ENCODE measurements around the gene TEC.

DNA sequence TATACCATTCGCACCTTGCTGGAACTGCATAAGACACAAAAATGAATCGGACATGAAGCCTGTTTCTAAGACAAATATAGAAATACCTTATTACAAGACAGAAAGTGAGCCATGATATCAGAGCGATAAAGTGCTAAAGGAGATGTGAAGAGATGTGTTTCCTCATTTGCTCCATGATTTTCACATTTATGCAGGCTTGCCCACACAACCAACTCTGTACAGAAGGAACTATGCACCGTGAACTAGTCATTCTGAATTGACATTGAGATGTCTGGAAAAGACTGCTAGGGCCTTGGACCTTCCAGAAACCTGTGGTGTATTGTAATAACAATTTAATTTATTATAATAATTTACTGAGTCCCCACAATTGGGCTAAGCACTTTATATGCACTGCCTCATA, 97.0 kb downstream of the TEC start:
- TF ChIP-seq SIN3A (IDR thresholded peaks at IDR 0.05; ENCODE audit: borderline replicate concordance, low read depth, low read length) (no peak), CHD2 (IDR thresholded peaks at IDR 0.05; ENCODE audit: low read length, partially characterized antibody) (no peak), EZH2phosphoT487 (IDR thresholded peaks at IDR 0.05; ENCODE audit: borderline replicate concordance, low read depth) (no peak), POLR2AphosphoS5 (IDR thresholded peaks at IDR 0.05; ENCODE audit: low read depth, low read length) (no peak), EP300 (IDR thresholded peaks at IDR 0.05; ENCODE audit: borderline replicate concordance in 1 of 2, low read depth in 1 of 2, low read length in 1 of 2) (no peak), RAD21 (IDR thresholded peaks at IDR 0.05; ENCODE audit: low read length) (no peak), GABPA (IDR thresholded peaks at IDR 0.05; ENCODE audit: low read depth) (no peak), RCOR1 (IDR thresholded peaks at IDR 0.05; ENCODE audit: low read length) (no peak)
- TF ChIP-seq, protein P1, sequence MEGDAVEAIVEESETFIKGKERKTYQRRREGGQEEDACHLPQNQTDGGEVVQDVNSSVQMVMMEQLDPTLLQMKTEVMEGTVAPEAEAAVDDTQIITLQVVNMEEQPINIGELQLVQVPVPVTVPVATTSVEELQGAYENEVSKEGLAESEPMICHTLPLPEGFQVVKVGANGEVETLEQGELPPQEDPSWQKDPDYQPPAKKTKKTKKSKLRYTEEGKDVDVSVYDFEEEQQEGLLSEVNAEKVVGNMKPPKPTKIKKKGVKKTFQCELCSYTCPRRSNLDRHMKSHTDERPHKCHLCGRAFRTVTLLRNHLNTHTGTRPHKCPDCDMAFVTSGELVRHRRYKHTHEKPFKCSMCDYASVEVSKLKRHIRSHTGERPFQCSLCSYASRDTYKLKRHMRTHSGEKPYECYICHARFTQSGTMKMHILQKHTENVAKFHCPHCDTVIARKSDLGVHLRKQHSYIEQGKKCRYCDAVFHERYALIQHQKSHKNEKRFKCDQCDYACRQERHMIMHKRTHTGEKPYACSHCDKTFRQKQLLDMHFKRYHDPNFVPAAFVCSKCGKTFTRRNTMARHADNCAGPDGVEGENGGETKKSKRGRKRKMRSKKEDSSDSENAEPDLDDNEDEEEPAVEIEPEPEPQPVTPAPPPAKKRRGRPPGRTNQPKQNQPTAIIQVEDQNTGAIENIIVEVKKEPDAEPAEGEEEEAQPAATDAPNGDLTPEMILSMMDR (IDR thresholded peaks at IDR 0.05): no peak
- TF ChIP-seq, protein P2, sequence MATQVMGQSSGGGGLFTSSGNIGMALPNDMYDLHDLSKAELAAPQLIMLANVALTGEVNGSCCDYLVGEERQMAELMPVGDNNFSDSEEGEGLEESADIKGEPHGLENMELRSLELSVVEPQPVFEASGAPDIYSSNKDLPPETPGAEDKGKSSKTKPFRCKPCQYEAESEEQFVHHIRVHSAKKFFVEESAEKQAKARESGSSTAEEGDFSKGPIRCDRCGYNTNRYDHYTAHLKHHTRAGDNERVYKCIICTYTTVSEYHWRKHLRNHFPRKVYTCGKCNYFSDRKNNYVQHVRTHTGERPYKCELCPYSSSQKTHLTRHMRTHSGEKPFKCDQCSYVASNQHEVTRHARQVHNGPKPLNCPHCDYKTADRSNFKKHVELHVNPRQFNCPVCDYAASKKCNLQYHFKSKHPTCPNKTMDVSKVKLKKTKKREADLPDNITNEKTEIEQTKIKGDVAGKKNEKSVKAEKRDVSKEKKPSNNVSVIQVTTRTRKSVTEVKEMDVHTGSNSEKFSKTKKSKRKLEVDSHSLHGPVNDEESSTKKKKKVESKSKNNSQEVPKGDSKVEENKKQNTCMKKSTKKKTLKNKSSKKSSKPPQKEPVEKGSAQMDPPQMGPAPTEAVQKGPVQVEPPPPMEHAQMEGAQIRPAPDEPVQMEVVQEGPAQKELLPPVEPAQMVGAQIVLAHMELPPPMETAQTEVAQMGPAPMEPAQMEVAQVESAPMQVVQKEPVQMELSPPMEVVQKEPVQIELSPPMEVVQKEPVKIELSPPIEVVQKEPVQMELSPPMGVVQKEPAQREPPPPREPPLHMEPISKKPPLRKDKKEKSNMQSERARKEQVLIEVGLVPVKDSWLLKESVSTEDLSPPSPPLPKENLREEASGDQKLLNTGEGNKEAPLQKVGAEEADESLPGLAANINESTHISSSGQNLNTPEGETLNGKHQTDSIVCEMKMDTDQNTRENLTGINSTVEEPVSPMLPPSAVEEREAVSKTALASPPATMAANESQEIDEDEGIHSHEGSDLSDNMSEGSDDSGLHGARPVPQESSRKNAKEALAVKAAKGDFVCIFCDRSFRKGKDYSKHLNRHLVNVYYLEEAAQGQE (IDR thresholded peaks at IDR 0.05; ENCODE audit: low read depth, low read length): no peak
- TF ChIP-seq, protein P3, sequence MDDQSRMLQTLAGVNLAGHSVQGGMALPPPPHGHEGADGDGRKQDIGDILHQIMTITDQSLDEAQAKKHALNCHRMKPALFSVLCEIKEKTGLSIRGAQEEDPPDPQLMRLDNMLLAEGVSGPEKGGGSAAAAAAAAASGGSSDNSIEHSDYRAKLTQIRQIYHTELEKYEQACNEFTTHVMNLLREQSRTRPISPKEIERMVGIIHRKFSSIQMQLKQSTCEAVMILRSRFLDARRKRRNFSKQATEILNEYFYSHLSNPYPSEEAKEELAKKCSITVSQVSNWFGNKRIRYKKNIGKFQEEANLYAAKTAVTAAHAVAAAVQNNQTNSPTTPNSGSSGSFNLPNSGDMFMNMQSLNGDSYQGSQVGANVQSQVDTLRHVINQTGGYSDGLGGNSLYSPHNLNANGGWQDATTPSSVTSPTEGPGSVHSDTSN (IDR thresholded peaks at IDR 0.05): no peak

Data from SK-N-SH (cell line).